Caco-2 (cell line): ENCODE data around the gene SDC1. TPM values are rescaled to one million over a fixed set of nuclear protein-coding genes. Genes with fewer than 3 reads are reported as not detected.
"Not testable (repeated sequence)": the region's sequence is repeated elsewhere in the genome, so short reads cannot be mapped to it uniquely, and the experiment has no call there.

Experiments
- BruUV-seq: library from RNA; stranded (reverse); fragments of 400-500 nt; replicated peaks from 2 replicates; lab custom pipeline; 2021; lab: Mats Ljungman, UMichigan
- CTCF ChIA-PET: fragments of 300-600 bp; sonication (Branson Sonifier 250); formaldehyde crosslinking; loops from one replicate; lab custom pipeline; 2022; ENCODE audit warnings: antibody characterized with exemption; lab: Charles Lee
- POLR2A ChIA-PET: fragments of 300-600 bp; sonication (Branson Sonifier 250); formaldehyde crosslinking; loops from one replicate; lab custom pipeline; 2022; ENCODE audit warnings: antibody characterized with exemption; lab: Charles Lee
- DNase-seq, 2 experiments: peaks; one replicate each; pipeline versions ENCODE4 v3.0.0 to v3.0.0-alpha.2; 2020 to 2022
- H3K27me3 ChIP-seq: replicated peaks from 2 replicates; pipeline ENCODE4 v1.6.0; 2011; ENCODE audit warnings: low read length; ENCODE audit not compliant: control insufficient read depth, insufficient read depth
- H3K36me3 ChIP-seq: 2 replicates; pipeline ENCODE4 v1.5.1; 2011; ENCODE audit warnings: low read length; ENCODE audit not compliant: control insufficient read depth, insufficient read depth
- H3K4me1 ChIP-seq: fragments of 250-450 bp; sonication (Bioruptor Pico); 2 replicates; pipeline ENCODE4 v1.5.1; 2020; ENCODE audit warnings: mild to moderate bottlenecking
- H3K4me3 ChIP-seq: 2 replicates; pipeline ENCODE4 v1.5.1; 2011; ENCODE audit warnings: low read depth, mild to moderate bottlenecking, control low read depth, low read length
- H3K9me3 ChIP-seq: fragments of 250-450 bp; sonication (Bioruptor Pico); 2 replicates; pipeline ENCODE4 v1.5.1; 2020; ENCODE audit warnings: mild to moderate bottlenecking, moderate library complexity
- H3K27ac Mint-ChIP-seq: one replicate; pipeline ENCODE4 v1.8.0; 2022; ENCODE audit warnings: mixed read lengths; ENCODE audit not compliant: unreplicated experiment
- H3K27me3 Mint-ChIP-seq: one replicate; pipeline ENCODE4 v1.8.0; 2022; ENCODE audit warnings: mixed read lengths; ENCODE audit not compliant: insufficient read depth, unreplicated experiment
- H3K36me3 Mint-ChIP-seq: one replicate; pipeline ENCODE4 v1.8.0; 2022; ENCODE audit warnings: mild to moderate bottlenecking, mixed read lengths; ENCODE audit not compliant: insufficient read depth, unreplicated experiment
- H3K4me1 Mint-ChIP-seq: one replicate; pipeline ENCODE4 v1.8.0; 2022; ENCODE audit warnings: low read depth, mixed read lengths; ENCODE audit not compliant: unreplicated experiment
- H3K4me3 Mint-ChIP-seq: one replicate; pipeline ENCODE4 v1.8.0; 2022; ENCODE audit warnings: mild to moderate bottlenecking, moderate library complexity, mixed read lengths; ENCODE audit not compliant: unreplicated experiment
- H3K9me3 Mint-ChIP-seq: one replicate; pipeline ENCODE4 v1.8.0; 2022; ENCODE audit warnings: mixed read lengths; ENCODE audit not compliant: unreplicated experiment
- intact Hi-C: fragments of 100-400 bp; cut with micrococcal nuclease; formaldehyde crosslinking; loops from one replicate; pipeline ENCODE4 v1.10.0; 2022; ENCODE audit not compliant: unreplicated experiment
- total RNA-seq: library from RNA; stranded (reverse); gene quantifications from 2 replicates; pipeline ENCODE4 v1.2.3, GENCODE V29; 2022
- TF ChIP-seq, protein P1 (sequence below), 2 experiments: fragments of 200-600 bp in 1 of 2; IDR thresholded peaks; 1 replicate in 1 of 2; 2 replicates in 1 of 2; pipeline versions ENCODE4 v1.5.1 to v1.8.0; 2011 to 2022; ENCODE audit warnings: antibody characterized with exemption in 1 of 2, control low read depth in 1 of 2, inconsistent platforms in 1 of 2, low read depth in 1 of 2, low read length in 1 of 2, mild to moderate bottlenecking in 1 of 2, moderate library complexity in 1 of 2; ENCODE audit not compliant: insufficient read depth in 1 of 2, severe bottlenecking in 1 of 2, unreplicated experiment in 1 of 2

The SDC1 gene
- total RNA-seq, 1 experiment from 2014 or later = 24.3 TPM

DNA sequence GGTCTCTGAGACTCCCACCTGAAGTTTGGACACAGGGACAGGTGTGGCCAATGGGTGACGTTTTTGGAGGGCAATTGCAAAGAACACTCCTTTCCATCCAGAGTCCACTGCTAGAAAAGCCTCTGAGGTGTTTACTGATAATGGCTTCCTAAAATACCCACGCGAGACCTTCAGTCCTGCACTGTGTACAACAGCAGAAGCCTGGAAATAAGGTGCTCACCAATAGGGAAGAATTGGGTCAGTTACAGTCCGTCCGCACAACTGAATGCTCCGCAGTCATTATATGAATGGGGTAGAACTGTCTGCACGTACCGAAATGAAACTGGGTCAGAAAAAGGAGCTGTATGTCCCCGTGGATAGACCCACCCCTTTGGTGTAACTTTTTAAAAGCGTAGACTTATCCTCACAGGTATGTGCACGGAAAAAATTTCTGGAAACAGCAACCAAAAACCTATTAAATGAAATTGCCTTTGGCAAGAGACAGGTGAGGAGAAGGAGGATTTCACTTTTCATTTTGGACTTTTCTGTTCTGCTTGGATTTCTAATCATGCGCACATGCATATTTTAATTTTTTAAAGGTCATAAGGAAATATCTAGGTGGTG, 29.4 kb downstream of the SDC1 start:
- H3K36me3 ChIP-seq = no peaks in the 10 kb centered on the region
- POLR2A ChIA-PET = no interaction called here
- no TSS peak for BruUV-seq
- Mint-ChIP-seq H3K27ac (peak overlapping the region; percentile 15), H3K9me3 (no peaks in the 10 kb centered on the region), H3K36me3 (peaks cover 6% of the 10 kb centered on the region), H3K4me1 (peaks cover 21% of the 10 kb centered on the region), H3K27me3 (no peaks in the 10 kb centered on the region), H3K4me3 (no peak overlapping the region)
- CTCF ChIA-PET = no interaction called here
- TF ChIP-seq, protein P1, sequence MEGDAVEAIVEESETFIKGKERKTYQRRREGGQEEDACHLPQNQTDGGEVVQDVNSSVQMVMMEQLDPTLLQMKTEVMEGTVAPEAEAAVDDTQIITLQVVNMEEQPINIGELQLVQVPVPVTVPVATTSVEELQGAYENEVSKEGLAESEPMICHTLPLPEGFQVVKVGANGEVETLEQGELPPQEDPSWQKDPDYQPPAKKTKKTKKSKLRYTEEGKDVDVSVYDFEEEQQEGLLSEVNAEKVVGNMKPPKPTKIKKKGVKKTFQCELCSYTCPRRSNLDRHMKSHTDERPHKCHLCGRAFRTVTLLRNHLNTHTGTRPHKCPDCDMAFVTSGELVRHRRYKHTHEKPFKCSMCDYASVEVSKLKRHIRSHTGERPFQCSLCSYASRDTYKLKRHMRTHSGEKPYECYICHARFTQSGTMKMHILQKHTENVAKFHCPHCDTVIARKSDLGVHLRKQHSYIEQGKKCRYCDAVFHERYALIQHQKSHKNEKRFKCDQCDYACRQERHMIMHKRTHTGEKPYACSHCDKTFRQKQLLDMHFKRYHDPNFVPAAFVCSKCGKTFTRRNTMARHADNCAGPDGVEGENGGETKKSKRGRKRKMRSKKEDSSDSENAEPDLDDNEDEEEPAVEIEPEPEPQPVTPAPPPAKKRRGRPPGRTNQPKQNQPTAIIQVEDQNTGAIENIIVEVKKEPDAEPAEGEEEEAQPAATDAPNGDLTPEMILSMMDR (IDR thresholded peaks at IDR 0.05; ENCODE audit: insufficient read depth in 1 of 2, low read depth in 1 of 2, low read length in 1 of 2, severe bottlenecking in 1 of 2, unreplicated experiment in 1 of 2) = no peak
- DNase-seq = no peak
- no peaks in the 10 kb centered on the region for H3K9me3 ChIP-seq
- peaks cover 16% of the 10 kb centered on the region for H3K4me1 ChIP-seq
- no peaks in the 10 kb centered on the region for H3K27me3 ChIP-seq
- intact Hi-C loops = no loop called here
- H3K4me3 ChIP-seq = no peak overlapping the region

DNA sequence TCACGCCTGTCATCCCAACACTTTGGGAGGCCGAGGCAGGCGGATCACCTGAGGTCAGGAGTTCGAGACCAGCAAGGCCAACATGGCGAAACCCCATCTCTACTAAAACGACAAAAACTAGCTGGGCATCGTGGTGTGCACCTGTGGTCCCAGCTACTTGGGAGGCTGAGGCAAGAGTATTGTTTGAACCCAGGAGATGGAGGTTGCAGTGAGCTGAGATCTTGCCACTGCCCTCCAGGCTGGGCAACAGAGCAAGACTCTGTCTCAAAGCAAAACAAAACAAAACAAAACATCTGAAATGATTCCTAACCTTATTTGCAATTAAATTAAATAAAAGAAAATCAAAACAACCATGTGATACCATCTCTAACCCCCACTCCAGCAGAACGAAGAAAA, 29.9 kb downstream of the SDC1 start:
- POLR2A ChIA-PET, H3K4me3 Mint-ChIP-seq, DNase-seq, H3K4me3 ChIP-seq, intact Hi-C loops, H3K27ac Mint-ChIP-seq, H3K9me3 Mint-ChIP-seq, H3K36me3 Mint-ChIP-seq, H3K27me3 Mint-ChIP-seq, BruUV-seq, H3K36me3 ChIP-seq, CTCF ChIA-PET, H3K9me3 ChIP-seq, H3K27me3 ChIP-seq: not testable (repeated sequence)
- H3K4me1 ChIP-seq = peaks cover 16% of the 10 kb centered on the region
- H3K4me1 Mint-ChIP-seq = peaks cover 21% of the 10 kb centered on the region

DNA sequence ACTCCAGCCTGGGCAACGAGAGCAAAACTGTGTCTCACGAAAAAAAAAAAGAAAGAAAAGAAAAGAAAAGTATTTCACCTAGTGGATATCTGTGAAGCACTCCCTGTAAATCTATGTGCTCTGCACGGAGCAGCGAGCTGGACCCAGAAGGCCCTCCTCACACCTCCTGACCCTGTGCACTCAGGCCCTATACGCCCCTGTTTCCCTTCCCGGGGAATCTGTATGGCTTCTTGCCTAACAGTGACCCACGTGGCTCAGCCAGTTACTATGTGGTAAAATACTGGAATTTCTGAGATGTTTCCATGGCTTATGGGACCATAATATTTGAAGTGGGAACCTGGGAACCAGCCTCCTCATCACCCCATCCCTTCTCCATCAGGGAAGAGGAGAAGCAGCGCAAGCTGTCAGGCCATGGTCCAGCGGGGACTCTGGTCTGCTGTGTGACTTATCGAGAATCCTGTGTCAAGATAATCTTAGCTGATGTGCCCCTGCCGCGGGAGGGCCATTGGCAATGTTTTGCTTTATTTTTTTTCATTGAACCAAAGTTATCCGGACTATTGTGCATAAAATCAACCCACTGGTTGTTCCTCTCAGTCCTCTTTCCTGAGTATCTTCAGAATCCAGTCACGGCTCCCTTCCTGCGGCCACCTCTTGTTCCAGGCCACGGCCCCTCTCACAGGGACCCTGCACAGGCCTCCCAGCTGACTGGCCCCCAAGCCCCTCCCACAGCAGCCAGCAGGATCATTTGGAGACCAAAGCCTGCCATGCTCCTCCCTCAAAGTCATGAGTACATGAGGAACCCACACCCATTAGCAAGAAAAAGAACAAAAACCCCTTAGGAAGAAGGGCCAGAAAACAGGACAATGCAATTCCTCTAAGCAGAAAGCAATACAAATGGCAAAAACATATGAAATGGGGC, 30.6 kb downstream of the SDC1 start:
- TF ChIP-seq, protein P1 (IDR thresholded peaks at IDR 0.05; ENCODE audit: insufficient read depth in 1 of 2, low read depth in 1 of 2, low read length in 1 of 2, severe bottlenecking in 1 of 2, unreplicated experiment in 1 of 2) = no peak
- intact Hi-C loops = no loop called here
- Mint-ChIP-seq H3K27me3 (no peaks in the 10 kb centered on the region), H3K4me1 (peaks cover 25% of the 10 kb centered on the region), H3K27ac (no peak overlapping the region), H3K36me3 (peaks cover 6% of the 10 kb centered on the region), H3K4me3 (no peak overlapping the region), H3K9me3 (no peaks in the 10 kb centered on the region)
- H3K9me3 ChIP-seq = no peaks in the 10 kb centered on the region
- BruUV-seq = no TSS peak
- DNase-seq = no peak
- no peaks in the 10 kb centered on the region for H3K36me3 ChIP-seq
- ChIA-PET POLR2A (no interaction called here), CTCF (no interaction called here)
- H3K4me1 ChIP-seq = peaks cover 16% of the 10 kb centered on the region
- no peaks in the 10 kb centered on the region for H3K27me3 ChIP-seq
- no peak overlapping the region for H3K4me3 ChIP-seq
